ENCODE measurements around the gene RORB. TPM values are rescaled to one million over a fixed set of nuclear protein-coding genes. Genes with fewer than 3 reads are reported as not detected.

The RORB gene
- total RNA-seq, 1 donor from 2014 or later = 3.4 TPM

DNA sequence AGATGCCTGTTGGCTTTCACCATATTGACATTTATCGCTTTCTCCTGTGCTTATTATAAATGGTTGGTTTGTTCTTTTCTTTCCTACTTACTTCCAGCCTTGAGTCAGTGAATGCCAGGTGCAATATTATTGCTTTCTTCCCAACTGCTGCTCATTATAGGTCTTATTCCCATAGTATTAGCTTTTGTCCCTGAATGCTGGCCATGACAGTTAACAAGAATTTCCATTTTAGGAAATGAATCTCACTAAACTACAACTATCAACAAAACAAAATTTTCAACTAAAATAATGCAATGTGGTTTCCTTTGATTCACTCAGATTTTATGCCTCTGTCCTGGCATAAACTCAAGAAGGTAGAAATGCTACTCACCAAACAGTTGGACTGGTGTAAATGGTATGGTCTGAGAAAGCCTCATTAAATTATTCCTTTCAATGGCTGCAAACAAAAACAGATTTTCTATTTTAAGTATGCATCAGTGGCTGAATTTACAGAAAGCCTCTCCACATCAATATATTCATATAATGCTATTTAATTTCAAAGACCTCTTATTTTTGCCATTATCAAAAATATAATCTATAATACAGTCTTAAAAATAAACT lies 245.2 kb downstream of the RORB start:
- no peaks in the 10 kb centered on the region for H3K9me3 ChIP-seq
- H3K4me1 ChIP-seq = no peaks in the 10 kb centered on the region
- H3K36me3 ChIP-seq = no peaks in the 10 kb centered on the region
- no peak for ATAC-seq
- intact Hi-C loops (cut with DNase I) = no loop called here
- H3K27me3 ChIP-seq (ENCODE audit: low read depth) = no peaks in the 10 kb centered on the region
- H3K4me3 ChIP-seq = no peak overlapping the region
- DNase-seq = no peak
- TF ChIP-seq CTCF (IDR thresholded peaks at IDR 0.05) = no peak
- no peak overlapping the region for H3K27ac ChIP-seq
